ENCODE results near the gene MATR3.

GRCh38 chr5:139263946-139264345, 29.6 kb upstream of the MATR3 start:
- TF ChIP-seq CTCF (IDR thresholded peaks at IDR 0.05; ENCODE audit: poor library complexity, severe bottlenecking) (no peak), RAD21 (conservative IDR thresholded peaks at IDR 0.05) (no peak)
